Keratinocyte (primary cell): ENCODE measurements around the gene MINDY4.

Experiments
- CTCF ChIP-seq, 3 experiments: IDR thresholded peaks in 1 of 3; conservative IDR thresholded peaks in 1 of 3; optimal IDR thresholded peaks in 1 of 3; 2 replicates in 2 of 3; 3 replicates in 1 of 3; pipeline versions ENCODE3 to v1.5.1; 2011; ENCODE audit warnings: low read length in 3 of 3, mild to moderate bottlenecking in 3 of 3, moderate library complexity in 2 of 3, control low read depth in 1 of 3, inconsistent platforms in 1 of 3; ENCODE audit not compliant: insufficient read depth in 2 of 3; ENCODE audit errors: extremely low read depth in 1 of 3
- EZH2 ChIP-seq: IDR thresholded peaks from one replicate; pipeline ENCODE4 v1.6.1; 2012; ENCODE audit warnings: inconsistent platforms, mild to moderate bottlenecking, low read length, moderate library complexity

GRCh38 chr7:30931161-30931928, 160.1 kb downstream of the MINDY4 start:
- TF ChIP-seq CTCF (optimal IDR thresholded peaks at IDR 0.05 in 1 of 3, IDR thresholded peaks at IDR 0.05 in 1 of 3, conservative IDR thresholded peaks at IDR 0.05 in 1 of 3; ENCODE audit: extremely low read depth in 1 of 3, insufficient read depth in 2 of 3, low read length in 3 of 3), result no peak
- TF ChIP-seq EZH2, result no peak
